ENCODE data around the gene WWOX. TPM values are rescaled to one million over a fixed set of nuclear protein-coding genes. Genes with fewer than 3 reads are reported as not detected.

The WWOX gene
- total RNA-seq, 1 experiment from 2014 or later, result 18.0 TPM

GRCh38 chr16:78390092-78390491 lies 290.6 kb downstream of the WWOX start:
- no peak for DNase-seq (ENCODE audit: low read depth)

- DNase-seq (ENCODE audit: low read depth), result no peak
Measured at GRCh38 chr16:78390508-78391324, 291.3 kb downstream of the WWOX start.

GRCh38 chr16:78392585-78393195 lies 293.2 kb downstream of the WWOX start:
- DNase-seq (ENCODE audit: low read depth), result no peak

DNA sequence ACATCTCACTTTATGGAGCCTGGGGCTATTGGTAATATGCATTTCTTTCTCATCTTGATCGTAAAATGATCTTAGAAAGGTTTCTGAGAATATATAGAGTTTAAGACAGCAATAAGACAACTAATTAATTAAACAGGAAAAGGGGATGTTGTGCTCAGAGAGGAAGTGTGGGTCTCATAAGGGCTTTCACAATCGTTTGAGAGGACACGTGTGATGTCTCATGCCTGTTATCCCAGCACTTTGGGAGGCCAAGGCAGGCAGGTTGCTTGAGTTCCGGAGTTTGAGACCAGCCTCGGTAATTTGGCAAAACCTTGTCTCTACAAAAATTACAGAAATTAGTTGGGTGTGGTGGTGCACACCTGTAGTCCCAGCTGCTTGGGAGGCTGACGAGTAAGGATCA lies 295.6 kb downstream of the WWOX start:
- DNase-seq (ENCODE audit: low read depth), result no peak

DNA sequence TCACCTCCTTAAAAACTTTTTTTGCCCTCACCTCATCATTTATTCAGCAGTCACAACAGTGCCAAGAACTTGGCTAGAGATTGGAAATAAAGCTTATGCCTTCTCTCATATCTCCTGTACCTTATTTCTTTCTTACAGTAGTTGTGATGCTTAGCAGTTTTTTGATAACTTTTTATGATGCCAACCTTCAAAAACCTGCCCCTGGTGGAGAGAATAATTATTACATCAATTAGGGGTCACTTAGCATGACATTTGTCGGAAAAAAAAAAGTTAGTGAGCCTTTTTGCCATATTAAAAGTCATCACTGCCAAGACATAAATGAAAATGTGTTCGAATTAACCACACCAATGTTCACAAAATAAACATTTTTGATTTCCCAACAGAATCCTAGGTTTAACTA lies 296.6 kb downstream of the WWOX start:
- DNase-seq (ENCODE audit: low read depth), result no peak

DNA sequence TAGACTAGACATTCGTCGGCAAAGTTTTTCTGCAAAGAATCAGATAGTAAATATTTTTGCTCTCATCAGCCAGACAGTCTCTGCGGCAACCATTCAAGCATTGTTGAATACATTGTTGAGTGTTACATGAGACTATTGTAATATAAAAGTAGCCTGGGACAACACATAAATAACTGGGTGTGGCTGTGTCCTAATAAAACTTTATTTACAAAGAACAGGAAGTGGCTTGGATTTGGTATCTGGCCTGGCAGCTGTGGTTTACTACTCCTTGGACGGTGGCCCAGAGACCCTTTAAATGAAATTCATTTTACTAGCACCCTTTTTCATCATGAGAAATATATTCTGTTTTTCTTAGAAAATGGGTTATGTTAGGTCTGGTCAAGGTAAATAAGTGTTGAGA lies 297.2 kb downstream of the WWOX start:
- DNase-seq (ENCODE audit: low read depth), result no peak

DNA sequence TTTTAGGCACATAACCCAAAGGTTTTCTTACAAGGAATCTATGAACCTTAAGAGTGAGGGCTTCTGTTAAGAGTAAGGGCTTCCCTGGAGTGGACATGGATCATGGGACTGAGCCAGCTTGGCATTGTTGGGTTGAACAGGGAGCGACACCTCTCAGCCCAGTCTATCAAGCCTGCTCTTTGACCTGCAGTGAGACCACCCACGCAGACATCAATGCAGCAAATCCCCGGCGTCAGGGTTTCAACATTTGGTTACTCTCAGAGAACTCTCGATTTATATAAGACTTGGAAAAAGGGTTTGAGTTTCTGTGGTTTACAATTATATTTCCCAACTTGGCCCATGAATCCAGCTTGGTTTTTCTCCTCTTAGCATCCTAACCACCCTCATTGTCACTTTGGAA lies 299.9 kb downstream of the WWOX start:
- DNase-seq (ENCODE audit: low read depth), result no peak

DNA sequence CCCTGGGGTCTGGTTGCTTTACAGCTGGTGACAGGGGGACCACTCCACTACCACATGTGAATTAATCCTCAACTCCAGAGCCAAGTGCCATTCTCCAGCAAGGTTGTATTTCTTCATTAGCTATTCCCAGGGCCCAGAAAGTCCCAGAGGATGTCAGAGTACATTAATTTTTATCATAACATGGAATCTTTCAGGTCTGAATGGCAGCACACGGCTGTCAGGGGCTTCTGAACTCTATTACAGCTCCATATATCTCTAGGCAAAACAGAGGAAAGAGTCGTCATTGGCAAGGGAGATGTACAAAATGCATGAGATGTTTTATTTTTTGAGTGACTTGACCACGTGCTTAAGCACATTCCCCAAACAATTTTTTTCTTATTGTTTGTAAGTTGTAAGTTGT lies 303.4 kb downstream of the WWOX start:
- DNase-seq (ENCODE audit: low read depth), result no peak

- no peak for DNase-seq (ENCODE audit: low read depth)
Measured at GRCh38 chr16:78405040-78405439, 305.6 kb downstream of the WWOX start.

GRCh38 chr16:78405833-78406232 lies 306.4 kb downstream of the WWOX start:
- no peak for DNase-seq (ENCODE audit: low read depth)

DNA sequence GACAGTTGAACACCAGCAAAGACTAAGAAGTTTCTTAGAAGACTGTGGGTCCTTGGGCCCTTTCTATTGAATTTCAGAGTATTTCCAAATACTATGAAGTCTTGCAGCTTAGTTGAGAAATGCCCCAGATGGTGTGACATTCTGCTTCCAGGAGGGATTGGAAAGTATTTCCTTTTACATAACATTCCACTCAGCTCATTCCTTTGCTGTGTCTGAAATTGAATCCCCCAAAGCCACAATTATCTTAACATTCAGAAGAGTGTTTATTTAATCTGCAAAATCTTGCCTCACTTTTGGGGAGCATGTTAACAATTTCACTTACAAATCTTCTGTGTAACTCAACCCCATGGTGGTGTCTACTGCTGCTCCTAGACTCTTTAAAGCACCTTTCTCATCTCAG lies 307.7 kb downstream of the WWOX start:
- no peak for DNase-seq (ENCODE audit: low read depth)

DNA sequence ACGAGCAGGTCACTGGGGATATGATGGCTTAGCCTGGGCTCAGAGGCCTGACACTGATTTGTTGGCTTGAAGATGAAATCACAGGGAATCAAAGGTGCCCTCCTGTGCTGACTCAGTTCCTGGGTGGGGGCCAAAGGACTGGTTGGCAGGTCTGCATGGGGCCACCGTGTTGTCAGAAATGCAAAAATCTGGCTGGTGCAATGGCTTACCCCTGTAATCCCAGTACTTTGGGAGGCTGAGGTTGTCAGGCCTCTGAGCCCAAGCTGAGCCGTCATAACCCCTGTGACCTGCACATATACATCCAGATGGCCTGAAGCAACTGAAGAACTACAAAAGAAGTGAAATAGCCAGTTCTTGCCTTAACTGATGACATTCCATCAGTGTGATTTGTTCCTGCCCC lies 314.2 kb downstream of the WWOX start:
- DNase-seq (ENCODE audit: low read depth), result no peak

GRCh38 chr16:78415013-78415412 lies 315.6 kb downstream of the WWOX start:
- DNase-seq (ENCODE audit: low read depth), result no peak

- no peak for DNase-seq (ENCODE audit: low read depth)
Measured at GRCh38 chr16:78415669-78416068, 316.2 kb downstream of the WWOX start.

- DNase-seq (ENCODE audit: low read depth), result no peak
Measured at GRCh38 chr16:78416400-78416799, 316.9 kb downstream of the WWOX start.

DNA sequence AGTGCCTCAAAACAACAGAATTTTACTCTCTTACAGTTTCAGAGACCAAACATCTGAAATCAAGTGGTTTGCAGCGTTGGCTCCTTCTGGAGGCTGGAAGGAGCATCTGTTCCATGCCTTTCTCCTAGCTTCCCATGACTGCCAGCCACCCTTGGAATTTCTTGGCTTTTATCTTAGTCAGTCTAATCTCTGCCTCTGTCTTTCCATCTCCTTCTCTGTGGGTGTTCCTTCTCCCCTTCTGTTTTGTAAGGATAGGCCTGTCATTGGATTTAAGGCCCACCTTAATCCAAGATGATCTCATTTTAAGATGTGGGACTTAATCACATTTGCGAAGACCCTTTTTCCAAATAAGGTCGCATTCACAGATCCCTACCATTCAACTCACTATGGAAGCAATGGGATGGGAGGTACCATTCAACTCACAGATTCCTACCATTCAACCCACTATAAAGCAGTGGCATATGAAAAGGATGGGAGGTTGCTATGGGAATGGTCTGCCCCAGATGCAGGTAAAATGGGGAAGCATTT lies 321.8 kb downstream of the WWOX start:
- DNase-seq (ENCODE audit: low read depth), result no peak

GRCh38 chr16:78425281-78425680 lies 325.8 kb downstream of the WWOX start:
- DNase-seq (ENCODE audit: low read depth), result no peak

DNA sequence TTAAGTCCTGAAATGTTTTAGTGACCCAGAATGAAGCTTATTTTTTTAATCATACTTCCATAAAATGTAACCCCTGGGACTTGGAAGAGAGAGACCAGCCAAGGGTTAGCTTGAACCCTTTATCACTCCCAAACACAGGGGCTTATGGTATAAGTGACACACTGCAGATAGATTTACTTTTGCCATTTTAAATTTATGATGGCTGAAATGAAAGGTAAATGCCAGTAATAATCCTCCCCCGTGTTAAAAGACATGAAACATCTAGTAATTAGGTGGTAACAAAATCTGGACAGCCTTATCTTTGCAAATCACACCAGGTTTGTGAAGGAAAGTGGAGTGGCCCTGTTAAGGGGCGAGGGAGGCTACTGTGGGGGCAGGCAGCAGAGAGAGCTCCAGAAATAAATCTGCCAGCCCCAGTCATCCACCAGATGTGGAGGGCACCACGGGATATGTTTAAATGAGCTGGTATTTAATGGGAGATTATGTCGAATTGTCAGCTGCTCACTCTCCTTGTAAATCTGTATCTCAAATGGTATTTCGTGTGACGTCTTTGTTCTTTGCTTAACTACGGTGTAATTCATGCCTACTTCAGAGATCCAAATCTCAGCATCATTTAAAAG lies 326.5 kb downstream of the WWOX start:
- no peak for DNase-seq (ENCODE audit: low read depth)

DNA sequence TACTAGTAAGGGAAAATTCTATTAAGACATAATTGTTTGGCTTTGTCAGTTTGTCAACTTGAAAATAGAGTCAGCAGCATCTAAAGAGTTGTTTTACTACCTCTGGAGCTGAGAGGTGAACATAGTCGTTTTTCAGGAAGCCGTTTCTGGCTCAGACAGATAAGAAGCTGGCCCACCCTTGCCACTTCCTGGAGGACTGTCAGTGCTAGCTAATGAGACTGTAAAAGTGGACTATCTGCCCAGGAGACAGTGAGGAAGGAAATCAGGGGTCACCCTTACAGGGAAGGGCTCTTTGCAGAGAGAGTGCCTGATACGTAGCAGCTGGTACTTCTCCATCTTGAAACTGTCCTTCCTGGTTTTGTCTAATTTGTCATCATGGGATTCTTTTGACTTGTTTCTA lies 328.7 kb downstream of the WWOX start:
- DNase-seq (ENCODE audit: low read depth), result no peak

DNA sequence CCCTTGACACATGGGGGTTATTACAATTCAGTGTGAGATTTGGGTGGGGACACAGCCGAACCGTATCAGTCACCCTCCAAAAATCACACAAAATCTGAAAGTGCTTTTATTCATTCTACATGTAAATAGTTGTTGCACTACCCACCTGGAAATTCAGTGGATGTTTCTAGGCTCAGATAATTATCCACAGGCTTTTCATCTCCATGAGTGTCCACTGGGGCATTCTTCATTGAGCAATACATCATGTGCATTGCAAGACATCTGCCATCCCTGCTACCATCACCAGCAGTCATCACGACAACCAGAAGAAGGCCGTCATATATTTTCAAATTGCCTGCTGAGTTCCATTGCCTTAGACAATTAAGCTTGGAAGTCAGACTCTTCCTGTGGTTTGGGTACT lies 330.8 kb downstream of the WWOX start:
- DNase-seq (ENCODE audit: low read depth), result no peak

DNA sequence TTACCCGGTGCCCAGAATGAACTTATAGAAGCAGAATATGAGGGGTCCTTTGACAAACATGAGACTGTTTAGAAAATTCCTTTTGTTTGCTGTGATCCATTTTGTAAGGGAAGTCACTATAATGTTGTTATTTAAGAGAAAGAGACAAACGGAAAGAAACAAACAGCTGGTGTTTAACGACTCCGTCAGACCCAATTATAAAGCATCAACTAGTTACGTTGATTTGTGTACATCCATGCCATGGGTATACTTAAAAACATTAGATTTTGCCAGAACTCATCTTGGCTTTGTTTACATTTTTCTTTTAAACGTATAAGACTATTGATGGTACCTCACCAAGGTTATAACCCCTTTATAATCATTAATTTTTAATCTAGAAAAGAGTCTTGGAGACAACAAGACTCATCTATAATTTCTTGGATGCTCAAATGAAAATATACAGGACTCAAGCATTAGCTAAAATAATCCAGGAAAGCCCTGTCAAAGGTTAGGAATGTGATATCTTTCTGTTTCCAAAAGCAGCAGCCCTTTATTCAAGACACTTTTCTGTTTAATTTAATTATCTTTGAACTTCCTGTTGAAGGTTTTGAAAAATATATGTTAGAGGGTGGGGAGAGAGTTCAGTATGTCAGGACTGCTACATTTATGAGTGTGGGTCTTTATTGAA lies 331.7 kb downstream of the WWOX start:
- no peak for DNase-seq (ENCODE audit: low read depth)

GRCh38 chr16:78431701-78432100 lies 332.2 kb downstream of the WWOX start:
- DNase-seq (ENCODE audit: low read depth), result no peak
